SK-N-SH (cell line): ENCODE measurements around the gene PHOX2A.

Experiments used
- REST ChIP-seq: IDR thresholded peaks from 2 replicates; pipeline ENCODE4 v1.6.1; 2012; ENCODE audit warnings: mild to moderate bottlenecking, low read depth, low read length, moderate library complexity
- YY1 ChIP-seq: IDR thresholded peaks from 2 replicates; pipeline ENCODE4 v1.4.0; 2012; ENCODE audit warnings: low read depth, mild to moderate bottlenecking
- TF ChIP-seq, protein P1 (sequence below): fragments of 200-600 bp; sonication (generic); IDR thresholded peaks from 2 replicates; pipeline ENCODE4 v1.6.1; 2017; ENCODE audit warnings: antibody characterized with exemption, mild to moderate bottlenecking, moderate library complexity

DNA sequence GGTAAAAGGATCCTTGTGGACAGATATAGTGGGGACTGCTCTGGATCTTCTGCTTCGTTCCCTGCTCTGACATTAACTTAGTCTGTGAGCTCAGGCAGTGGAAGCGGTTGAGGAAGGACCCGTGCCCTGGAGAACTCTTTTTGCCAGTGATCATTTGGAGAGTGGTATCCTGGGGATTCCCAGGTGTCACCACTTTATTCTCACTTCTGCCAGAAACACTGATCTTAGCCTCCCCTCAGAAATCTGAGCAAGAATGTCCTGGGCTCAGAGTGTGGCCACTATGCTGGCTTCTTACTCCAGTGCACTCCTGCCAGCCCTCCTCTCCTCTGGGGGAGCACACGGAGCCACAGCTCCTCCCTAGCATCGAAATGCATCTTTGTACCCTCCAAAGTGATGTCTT lies 7.6 kb upstream of the PHOX2A start:
- TF ChIP-seq REST = no peak
- TF ChIP-seq, protein P1, sequence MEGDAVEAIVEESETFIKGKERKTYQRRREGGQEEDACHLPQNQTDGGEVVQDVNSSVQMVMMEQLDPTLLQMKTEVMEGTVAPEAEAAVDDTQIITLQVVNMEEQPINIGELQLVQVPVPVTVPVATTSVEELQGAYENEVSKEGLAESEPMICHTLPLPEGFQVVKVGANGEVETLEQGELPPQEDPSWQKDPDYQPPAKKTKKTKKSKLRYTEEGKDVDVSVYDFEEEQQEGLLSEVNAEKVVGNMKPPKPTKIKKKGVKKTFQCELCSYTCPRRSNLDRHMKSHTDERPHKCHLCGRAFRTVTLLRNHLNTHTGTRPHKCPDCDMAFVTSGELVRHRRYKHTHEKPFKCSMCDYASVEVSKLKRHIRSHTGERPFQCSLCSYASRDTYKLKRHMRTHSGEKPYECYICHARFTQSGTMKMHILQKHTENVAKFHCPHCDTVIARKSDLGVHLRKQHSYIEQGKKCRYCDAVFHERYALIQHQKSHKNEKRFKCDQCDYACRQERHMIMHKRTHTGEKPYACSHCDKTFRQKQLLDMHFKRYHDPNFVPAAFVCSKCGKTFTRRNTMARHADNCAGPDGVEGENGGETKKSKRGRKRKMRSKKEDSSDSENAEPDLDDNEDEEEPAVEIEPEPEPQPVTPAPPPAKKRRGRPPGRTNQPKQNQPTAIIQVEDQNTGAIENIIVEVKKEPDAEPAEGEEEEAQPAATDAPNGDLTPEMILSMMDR = no peak
- TF ChIP-seq YY1 = no peak
